A549 (cell line): ENCODE measurements around the gene L3MBTL4. TPM values are rescaled to one million over a fixed set of nuclear protein-coding genes. Genes with fewer than 3 reads are reported as not detected.

Experiments used
- ATAC-seq, 2 experiments: fragments of 200-7000 bp in 1 of 2; fragments of >200 bp in 1 of 2; cut with Nextera tagmentation in 1 of 2; cut with Tn5 transposase in 1 of 2; 3 replicates each; pipeline versions ENCODE4 v1.8.0 to v1.9.1; 2018 to 2020; ENCODE audit warnings: mild to moderate bottlenecking in 1 of 2, moderate library complexity in 1 of 2
- CTCF ChIA-PET: fragments of 300-600 bp; sonication (Branson Sonifier 250); formaldehyde crosslinking; extraction: SDS; loops from one replicate; lab custom pipeline; 2021; ENCODE audit warnings: antibody characterized with exemption, inconsistent platforms; lab: Yijun Ruan, JAX
- POLR2A ChIA-PET: fragments of 350-600 bp; formaldehyde crosslinking; extraction: SDS; loops from one replicate; lab custom pipeline; 2021; ENCODE audit warnings: antibody characterized with exemption, inconsistent platforms; lab: Yijun Ruan, JAX
- DNase-seq, 2 experiments: peaks; one replicate each; pipeline versions ENCODE4 v3.0.0 to v3.0.0-alpha.2; 2011 to 2016; ENCODE audit warnings: low read depth in 1 of 2, low spot score in 1 of 2
- FAIRE-seq: peaks from 2 replicates; lab custom pipeline; 2011; peaks lifted over from hg19 to GRCh38; lab: Jason Lieb, UNC
- H3K27ac ChIP-seq, 2 experiments: fragments of >200 bp; sonication (Bioruptor Twin); formaldehyde crosslinking; 3 replicates each; pipeline ENCODE4 v1.5.1; 2016 to 2017
- H3K4me1 ChIP-seq: fragments of >200 bp; sonication (Bioruptor Twin); formaldehyde crosslinking; 3 replicates; pipeline ENCODE4 v1.6.1; 2016
- H3K4me2 ChIP-seq: fragments of >200 bp; sonication (Bioruptor Twin); formaldehyde crosslinking; 3 replicates; pipeline ENCODE4 v1.6.1; 2016
- H3K4me3 ChIP-seq: fragments of >200 bp; sonication (Bioruptor Twin); formaldehyde crosslinking; 3 replicates; pipeline ENCODE4 v1.5.1; 2016
- H3K9me3 ChIP-seq: fragments of >200 bp; sonication (Bioruptor Twin); formaldehyde crosslinking; 3 replicates; pipeline ENCODE4 v1.6.1; 2016
- ATOH8 ChIP-seq: fragments of 250-450 bp; sonication (Bioruptor Pico); IDR thresholded peaks from 2 replicates; pipeline ENCODE4 v1.5.0; 2020; ENCODE audit warnings: low read depth, mild to moderate bottlenecking, moderate library complexity
- CBX2 ChIP-seq: fragments of 200-600 bp; sonication (generic); IDR thresholded peaks from 2 replicates; pipeline ENCODE4 v1.6.1; 2016; ENCODE audit warnings: low read depth, mild to moderate bottlenecking, borderline replicate concordance
- CEBPB ChIP-seq, 2 experiments: fragments of >200 bp in 1 of 2; sonication (Bioruptor Twin) in 1 of 2; formaldehyde crosslinking in 1 of 2; IDR thresholded peaks; 2 replicates each; pipeline ENCODE4 v1.6.1; 2012 to 2016
- E2F6 ChIP-seq: IDR thresholded peaks from 2 replicates; pipeline ENCODE4 v1.6.1; 2012; ENCODE audit warnings: low read depth, borderline replicate concordance
- EP300 ChIP-seq, 2 experiments: fragments of >200 bp; sonication (Bioruptor Twin); formaldehyde crosslinking; IDR thresholded peaks; 2 replicates in 1 of 2; 3 replicates in 1 of 2; pipeline ENCODE4 v1.6.1; 2016 to 2017
- FOSB ChIP-seq: fragments of 250-450 bp; sonication (Bioruptor Pico); IDR thresholded peaks from 2 replicates; pipeline ENCODE4 v1.5.0; 2020; ENCODE audit warnings: mild to moderate bottlenecking, moderate library complexity
- FOSL2 ChIP-seq, 2 experiments: fragments of 450-650 bp in 1 of 2; fragments of >200 bp in 1 of 2; sonication (Bioruptor Twin) in 1 of 2; formaldehyde crosslinking; IDR thresholded peaks; 2 replicates each; pipeline versions ENCODE4 v1.5.0 to v1.6.1; 2016 to 2020; ENCODE audit warnings: mild to moderate bottlenecking in 1 of 2, moderate library complexity in 1 of 2
- FOXS1 ChIP-seq: fragments of 250-450 bp; sonication (Bioruptor Pico); IDR thresholded peaks from 2 replicates; pipeline ENCODE4 v1.5.0; 2020; ENCODE audit warnings: mild to moderate bottlenecking, moderate library complexity
- GATA3 ChIP-seq: IDR thresholded peaks from 2 replicates; pipeline ENCODE4 v1.6.1; 2012; ENCODE audit warnings: borderline replicate concordance
- HDAC2 ChIP-seq: fragments of 200-600 bp; sonication (generic); IDR thresholded peaks from 2 replicates; pipeline ENCODE4 v1.6.1; 2016
- HES2 ChIP-seq: fragments of >200 bp; sonication (Bioruptor Twin); formaldehyde crosslinking; IDR thresholded peaks from 2 replicates; pipeline ENCODE4 v1.6.1; 2016
- HMGXB4 ChIP-seq: fragments of 250-450 bp; sonication (Bioruptor Pico); IDR thresholded peaks from 2 replicates; pipeline ENCODE4 v1.5.0; 2021; ENCODE audit warnings: mild to moderate bottlenecking, moderate library complexity, borderline replicate concordance
- HOXB13 ChIP-seq: fragments of 250-450 bp; sonication (Bioruptor Pico); IDR thresholded peaks from 2 replicates; pipeline ENCODE4 v1.5.0; 2020; ENCODE audit warnings: low read depth, mild to moderate bottlenecking, moderate library complexity
- JUN ChIP-seq, 2 experiments: fragments of >200 bp; sonication (Bioruptor Twin); formaldehyde crosslinking; IDR thresholded peaks; 2 replicates in 1 of 2; 3 replicates in 1 of 2; pipeline ENCODE4 v1.6.1; 2016 to 2017
- JUNB ChIP-seq: fragments of >200 bp; sonication (Bioruptor Twin); formaldehyde crosslinking; IDR thresholded peaks from 2 replicates; pipeline ENCODE4 v1.6.1; 2016
- KDM1A ChIP-seq: fragments of 200-600 bp; sonication (generic); IDR thresholded peaks from 2 replicates; pipeline ENCODE4 v1.6.1; 2016; ENCODE audit warnings: low read depth, mild to moderate bottlenecking
- MAFK ChIP-seq: fragments of 450-650 bp; IDR thresholded peaks from 2 replicates; pipeline ENCODE4 v1.6.1; 2014; ENCODE audit not compliant: partially characterized antibody
- MAX ChIP-seq: IDR thresholded peaks from 2 replicates; pipeline ENCODE4 v1.6.1; 2012
- MAZ ChIP-seq: fragments of 150-350 bp; IDR thresholded peaks from 2 replicates; pipeline ENCODE4 v1.6.1; 2014; ENCODE audit warnings: antibody characterized with exemption, low read depth, low read length, borderline replicate concordance
- MYC ChIP-seq: IDR thresholded peaks from 2 replicates; pipeline ENCODE4 v1.6.1; 2012; ENCODE audit warnings: mild to moderate bottlenecking, inconsistent platforms, low read length, improper control_type of control experiment, borderline replicate concordance
- NFE2L2 ChIP-seq: fragments of 150-350 bp; conservative IDR thresholded peaks from 2 replicates; pipeline ENCODE4 v1.6.1; 2014; ENCODE audit warnings: low read length
- NR3C1 ChIP-seq: fragments of >200 bp; sonication (Bioruptor Twin); formaldehyde crosslinking; IDR thresholded peaks from 3 replicates; pipeline ENCODE4 v1.6.1; 2017
- PHF8 ChIP-seq: fragments of 200-600 bp; sonication (generic); IDR thresholded peaks from 2 replicates; pipeline ENCODE4 v1.6.1; 2016; ENCODE audit warnings: low read depth, mild to moderate bottlenecking, antibody characterized with exemption, moderate library complexity, borderline replicate concordance
- POLR2A ChIP-seq: IDR thresholded peaks from 2 replicates; pipeline ENCODE4 v1.6.1; 2012; ENCODE audit warnings: mild to moderate bottlenecking, low read length
- RAD21 ChIP-seq, 2 experiments: fragments of >200 bp in 1 of 2; sonication (Bioruptor Twin) in 1 of 2; formaldehyde crosslinking in 1 of 2; IDR thresholded peaks in 1 of 2; conservative IDR thresholded peaks in 1 of 2; 2 replicates in 1 of 2; 3 replicates in 1 of 2; pipeline ENCODE4 v1.6.1; 2012 to 2018; ENCODE audit warnings: inconsistent platforms in 1 of 2
- TFCP2L1 ChIP-seq: fragments of 250-450 bp; sonication (Bioruptor Pico); IDR thresholded peaks from 2 replicates; pipeline ENCODE4 v1.5.0; 2021; ENCODE audit warnings: mild to moderate bottlenecking
- TP53 ChIP-seq: fragments of 250-450 bp; sonication (Bioruptor Pico); IDR thresholded peaks from 2 replicates; pipeline ENCODE4 v1.5.0; 2021; ENCODE audit warnings: mild to moderate bottlenecking, moderate library complexity
- ZC3H11A ChIP-seq: fragments of 450-650 bp; IDR thresholded peaks from 2 replicates; pipeline ENCODE4 v1.6.1; 2014; ENCODE audit warnings: antibody characterized with exemption, mild to moderate bottlenecking
- WGBS: methylation state at CpG from one replicate; pipeline ENCODE4 v1.1.6; 2017; ENCODE audit errors: missing lambda C conversion rate; 5-methylcytosine and 5-hydroxymethylcytosine counted together
- polyA plus RNA-seq, 4 experiments: library from polyadenylated mRNA; depleted of rRNA in 3 of 4; stranded (reverse); fragments of >200 nt; fragmentation: RNase III in 1 of 4; extraction: RNeasy Plus Mini Kit Qiagen cat#74134 plus additional on column Dnase treatment in 1 of 4; gene quantifications; 2 replicates in 3 of 4; 3 replicates in 1 of 4; pipeline ENCODE4 v1.2.3, GENCODE V29; 2011 to 2017

Gene L3MBTL4
- polyA plus RNA-seq, 2 of the 4 experiments (the other 2 are of a cell fraction): 0.03 to 0.06 TPM

- no peak for DNase-seq
- TF ChIP-seq RAD21 (conservative IDR thresholded peaks at IDR 0.05 in 1 of 2, IDR thresholded peaks at IDR 0.05 in 1 of 2) (no peak), JUNB (no peak), TP53 (no peak), NR3C1 (no peak), CEBPB (IDR thresholded peaks at IDR 0.05) (no peak), KDM1A (no peak), HDAC2 (no peak), HES2 (no peak), GATA3 (no peak), EP300 (IDR thresholded peaks at IDR 0.05) (no peak), E2F6 (no peak), POLR2A (no peak), CBX2 (no peak)
- TF ChIP-seq, all 56 proteins: peak for 0
- Histone ChIP-seq H3K4me2 (no peak overlapping the region), H3K9me3 (no peaks in the 10 kb centered on the region), H3K27ac (no peak overlapping the region), H3K4me3 (no peak overlapping the region), H3K4me1 (no peaks in the 10 kb centered on the region)
- 0% methylated on average over 1 of the region's 1 CpG for WGBS
- POLR2A ChIA-PET: no interaction called here
- FAIRE-seq (no peak), ATAC-seq (no peak)
- CTCF ChIA-PET: interaction anchor here (1.3 kb wide), 1 partner anchor 26 kb away, joined by 3 read pairs; no protein-coding TSS in a partner anchor
These were observed 370.4 kb downstream of the L3MBTL4 start for GRCh38 chr18:6044319-6044718.

GRCh38 chr18:6039055-6039454 is 375.7 kb downstream of the L3MBTL4 start:
- WGBS: 4% methylated on average over 2 of the region's 2 CpGs
- no peak for ATAC-seq
- H3K4me3 ChIP-seq: no peak overlapping the region

More at GRCh38 chr18:6039055-6039454, 375.7 kb downstream of the L3MBTL4 start:
- TF ChIP-seq HOXB13 (CRISPR knock-in tag) (no peak), NFE2L2 (no peak), CEBPB (IDR thresholded peaks at IDR 0.05) (no peak), JUN (IDR thresholded peaks at IDR 0.05) (no peak), FOSL2 (IDR thresholded peaks at IDR 0.05) (no peak), FOSL2 (CRISPR knock-in tag; IDR thresholded peaks at IDR 0.05) (no peak), ZC3H11A (no peak), FOSB (CRISPR knock-in tag) (no peak), MAFK (no peak), MYC (no peak), HES2 (no peak), TFCP2L1 (CRISPR knock-in tag) (no peak), MAX (no peak), EP300 (IDR thresholded peaks at IDR 0.05) (no peak), HMGXB4 (CRISPR knock-in tag) (no peak), PHF8 (no peak), POLR2A (no peak), FOXS1 (CRISPR knock-in tag) (no peak), ATOH8 (CRISPR knock-in tag) (no peak), MAZ (no peak)
- TF ChIP-seq, all 56 proteins: peak for 0
- Histone ChIP-seq H3K4me2 (no peak overlapping the region), H3K4me1 (no peaks in the 10 kb centered on the region), H3K27ac (no peak overlapping the region), H3K9me3 (no peaks in the 10 kb centered on the region)
- POLR2A ChIA-PET: no interaction called here
- FAIRE-seq (no peak), DNase-seq (no peak)
- CTCF ChIA-PET: no interaction called here
